Measurements from ENCODE around the gene SCRT2.

SCRT2 gene

DNA sequence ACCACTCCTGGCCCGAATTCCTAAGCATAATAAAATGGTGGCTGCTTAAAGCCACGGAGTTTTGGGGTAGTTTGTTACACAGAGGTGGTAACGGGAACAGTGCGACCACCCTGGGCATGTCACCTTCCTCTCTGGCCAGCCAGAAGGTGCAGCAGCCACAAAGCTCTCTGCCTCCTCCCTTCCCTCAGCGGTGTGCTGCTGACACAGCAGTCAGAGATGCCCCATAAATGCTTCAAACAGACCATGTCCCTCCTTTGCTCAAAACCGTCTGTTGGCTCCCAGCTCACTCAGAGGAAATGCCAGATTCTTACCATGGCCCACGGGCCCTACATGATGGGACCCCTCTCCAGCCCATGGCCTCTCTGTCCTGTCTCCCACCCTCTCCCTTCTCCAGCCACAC is 53.4 kb downstream of the SCRT2 start:
- DNase-seq (no peak), ATAC-seq (ENCODE audit: insufficient read depth, low read depth) (no peak)
- Histone ChIP-seq H3K27me3 (ENCODE audit: insufficient read depth, low read length, poor library complexity) (peaks cover 19% of the 10 kb centered on the region), H3K79me2 (ENCODE audit: insufficient read depth, low read length) (no peaks in the 10 kb centered on the region), H2AFZ (ENCODE audit: low read depth, low read length) (no peak overlapping the region), H3K9ac (ENCODE audit: low read depth, low read length) (no peak overlapping the region), H3K4me3 (ENCODE audit: low read depth in 1 of 2, low read length in 2 of 2) (no peak overlapping the region), H4K20me1 (ENCODE audit: insufficient read depth, low read length) (no peaks in the 10 kb centered on the region), H3K4me2 (ENCODE audit: insufficient read depth, low read length) (no peak overlapping the region), H3K9me3 (ENCODE audit: insufficient read depth, low read length, severe bottlenecking) (no peaks in the 10 kb centered on the region), H3K27ac (ENCODE audit: low read length) (no peak overlapping the region), H3K36me3 (ENCODE audit: insufficient read depth, low read length) (no peaks in the 10 kb centered on the region), H3K4me1 (ENCODE audit: insufficient read depth, low read length) (no peaks in the 10 kb centered on the region)
- no peak for TF ChIP-seq EZH2 (IDR thresholded peaks at IDR 0.05; ENCODE audit: borderline replicate concordance, low read depth, low read length, severe bottlenecking)
- TF ChIP-seq CTCF (IDR thresholded peaks at IDR 0.05; ENCODE audit: borderline replicate concordance, extremely low read depth, low read length, poor library complexity, severe bottlenecking): no peak

GRCh38 chr20:621125-621756 is 54.4 kb downstream of the SCRT2 start:
- no peak overlapping the region for H3K4me3 ChIP-seq (ENCODE audit: low read depth in 1 of 2, low read length in 2 of 2)
- H4K20me1 ChIP-seq (ENCODE audit: insufficient read depth, low read length): no peaks in the 10 kb centered on the region
- no peak overlapping the region for H2AFZ ChIP-seq (ENCODE audit: low read depth, low read length)
- TF ChIP-seq EZH2 (IDR thresholded peaks at IDR 0.05; ENCODE audit: borderline replicate concordance, low read depth, low read length, severe bottlenecking) (no peak), CTCF (IDR thresholded peaks at IDR 0.05; ENCODE audit: borderline replicate concordance, extremely low read depth, low read length, poor library complexity, severe bottlenecking) (no peak)
- no peaks in the 10 kb centered on the region for H3K36me3 ChIP-seq (ENCODE audit: insufficient read depth, low read length)
- no peak overlapping the region for H3K4me2 ChIP-seq (ENCODE audit: insufficient read depth, low read length)
- H3K27me3 ChIP-seq (ENCODE audit: insufficient read depth, low read length, poor library complexity): peaks cover 22% of the 10 kb centered on the region
- H3K9ac ChIP-seq (ENCODE audit: low read depth, low read length): no peak overlapping the region
- ATAC-seq (ENCODE audit: insufficient read depth, low read depth): no peak
- H3K79me2 ChIP-seq (ENCODE audit: insufficient read depth, low read length): no peaks in the 10 kb centered on the region
- no peak overlapping the region for H3K27ac ChIP-seq (ENCODE audit: low read length)
- no peak for DNase-seq
- H3K4me1 ChIP-seq (ENCODE audit: insufficient read depth, low read length): no peaks in the 10 kb centered on the region
- H3K9me3 ChIP-seq (ENCODE audit: insufficient read depth, low read length, severe bottlenecking): no peaks in the 10 kb centered on the region

GRCh38 chr20:620246-620645 is 55.4 kb downstream of the SCRT2 start:
- no peaks in the 10 kb centered on the region for H4K20me1 ChIP-seq (ENCODE audit: insufficient read depth, low read length)
- no peaks in the 10 kb centered on the region for H3K9me3 ChIP-seq (ENCODE audit: insufficient read depth, low read length, severe bottlenecking)
- peaks cover 24% of the 10 kb centered on the region for H3K27me3 ChIP-seq (ENCODE audit: insufficient read depth, low read length, poor library complexity)
- TF ChIP-seq EZH2 (IDR thresholded peaks at IDR 0.05; ENCODE audit: borderline replicate concordance, low read depth, low read length, severe bottlenecking) (no peak), CTCF (IDR thresholded peaks at IDR 0.05; ENCODE audit: borderline replicate concordance, extremely low read depth, low read length, poor library complexity, severe bottlenecking) (no peak)
- no peak overlapping the region for H3K4me3 ChIP-seq (ENCODE audit: low read depth in 1 of 2, low read length in 2 of 2)
- no peaks in the 10 kb centered on the region for H3K79me2 ChIP-seq (ENCODE audit: insufficient read depth, low read length)
- no peaks in the 10 kb centered on the region for H3K36me3 ChIP-seq (ENCODE audit: insufficient read depth, low read length)
- H2AFZ ChIP-seq (ENCODE audit: low read depth, low read length): no peak overlapping the region
- DNase-seq (no peak), ATAC-seq (ENCODE audit: insufficient read depth, low read depth) (no peak)
- no peak overlapping the region for H3K27ac ChIP-seq (ENCODE audit: low read length)
- H3K4me2 ChIP-seq (ENCODE audit: insufficient read depth, low read length): no peak overlapping the region
- H3K4me1 ChIP-seq (ENCODE audit: insufficient read depth, low read length): no peaks in the 10 kb centered on the region
- H3K9ac ChIP-seq (ENCODE audit: low read depth, low read length): no peak overlapping the region

Measured in DND-41 (cell line).